Stomach (tissue), 9 donors: ENCODE measurements around the gene AP1M1. TPM values are rescaled to one million over a fixed set of nuclear protein-coding genes. Genes with fewer than 3 reads are reported as not detected.
A peak's percentile ranks its signal among the peaks of the same experiment; 100 is the strongest.

Experiments used
- DNase-seq, 2 donors: peaks; one replicate each; pipeline versions ENCODE4 v3.0.0 to v3.0.0-alpha.2; 2013 to 2019
- H3K27ac ChIP-seq, 5 donors: fragments of 200-600 bp in 4 of 5; sonication (generic) in 4 of 5; one replicate each; pipeline ENCODE4 v1.5.1; 2013 to 2019; ENCODE audit warnings: mild to moderate bottlenecking in 1 of 5, moderate library complexity in 1 of 5
- H3K27me3 ChIP-seq, 3 donors: fragments of 200-600 bp; sonication (generic); one replicate each; pipeline ENCODE4 v1.5.1; 2017 to 2019; ENCODE audit warnings: mixed run types in 1 of 3
- H3K36me3 ChIP-seq, 4 donors: fragments of 200-600 bp; sonication (generic); 1 replicate in 3 of 4; 2 replicates in 1 of 4; pipeline ENCODE4 v1.5.1; 2016 to 2019
- H3K4me1 ChIP-seq, 4 donors: fragments of 200-600 bp; sonication (generic); one replicate each; pipeline ENCODE4 v1.5.1; 2016 to 2019
- H3K4me3 ChIP-seq, 4 donors: fragments of 200-600 bp; sonication (generic) in 3 of 4; one replicate each; pipeline ENCODE4 v1.5.1; 2016 to 2019; ENCODE audit warnings: mild to moderate bottlenecking in 1 of 4
- H3K9me3 ChIP-seq, 4 donors: fragments of 200-600 bp; sonication (generic); one replicate each; pipeline ENCODE4 v1.5.1; 2016 to 2019
- EP300 ChIP-seq: sonication (generic); formaldehyde crosslinking; IDR thresholded peaks from one replicate; pipeline ENCODE4 v1.6.1; 2017; ENCODE audit warnings: antibody characterized with exemption
- POLR2A ChIP-seq, 4 donors: fragments of 450-650 bp; IDR thresholded peaks; one replicate each; pipeline ENCODE4 v1.6.1; 2016; ENCODE audit warnings: antibody characterized with exemption in 4 of 4, control low read depth in 2 of 4, mild to moderate bottlenecking in 1 of 4, moderate library complexity in 1 of 4
- POLR2AphosphoS5 ChIP-seq, 3 donors: sonication (generic); formaldehyde crosslinking; IDR thresholded peaks; one replicate each; pipeline ENCODE4 v1.6.1; 2016; ENCODE audit warnings: antibody characterized with exemption in 3 of 3
- WGBS, 5 donors: extraction: QIAGEN DNeasy Blood & Tissue Kit in 3 of 5; methylation state at CpG; one replicate each; pipeline versions ENCODE4 v1.1.5 to v1.1.7; 2013 to 2018; 5-methylcytosine and 5-hydroxymethylcytosine counted together
- intact Hi-C: fragments of 100-400 bp; cut with DNase I; formaldehyde crosslinking; loops from one replicate; pipeline ENCODE4 v1.15.1; 2023; ENCODE audit warnings: low total_unique reads
- polyA plus RNA-seq, 3 donors: library from polyadenylated mRNA; stranded (reverse); fragments of 200-250 nt; gene quantifications; one replicate each; pipeline ENCODE4 v1.2.3, GENCODE V29; 2013
- total RNA-seq, 5 donors: library from RNA; depleted of rRNA; stranded (reverse); fragments of >200 nt; gene quantifications; one replicate each; pipeline versions ENCODE4 v1.1.0 to v1.2.3, GENCODE V29; 2014 to 2016
- TF ChIP-seq, protein P1 (sequence below), 7 experiments: fragments of 450-650 bp in 4 of 7; fragments of 200-600 bp in 3 of 7; sonication (generic) in 3 of 7; IDR thresholded peaks; one replicate each; pipeline ENCODE4 v1.5.1; 2016 to 2019; ENCODE audit warnings: antibody characterized with exemption in 7 of 7, control low read depth in 2 of 7, mild to moderate bottlenecking in 1 of 7
- donor health status: healthy with polysubstance abuse.
- donor health status: Bipolar disorder and iron deficiency.
- donor health status: healthy.

AP1M1 gene
- total and polyA plus RNA-seq, 8 donors, result 2.0 to 92.4 (median 28.7) TPM

DNA sequence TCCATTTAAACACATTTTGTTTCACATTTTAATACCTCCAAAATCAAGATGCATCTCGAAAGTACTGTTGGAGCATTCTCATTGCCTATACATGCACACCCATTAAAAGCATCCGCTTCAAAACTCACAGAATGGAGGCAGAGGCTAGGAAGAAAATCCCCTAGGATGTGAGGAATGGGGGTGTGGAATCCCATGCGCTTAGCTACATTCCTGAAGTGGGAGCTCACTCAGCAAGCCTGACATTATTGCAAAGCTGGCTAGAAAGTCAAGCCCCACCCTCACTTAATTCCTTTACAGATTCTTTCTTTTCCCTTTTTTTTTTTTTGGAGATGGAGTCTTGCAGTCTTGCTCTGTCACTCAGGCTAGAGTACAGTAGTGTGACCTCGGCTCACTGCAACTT is 17.1 kb upstream of the AP1M1 start:
- H3K27me3 ChIP-seq, result no peaks in the 10 kb centered on the region
- no peak overlapping the region for H3K4me3 ChIP-seq
- peaks cover 3 to 20% (median 14%) of the 10 kb centered on the region in 4 donors for H3K4me1 ChIP-seq
- no peaks in the 10 kb centered on the region for H3K36me3 ChIP-seq
- peaks cover 0 to 7% (median 1%) of the 10 kb centered on the region in 4 donors for H3K9me3 ChIP-seq
- no peak for TF ChIP-seq POLR2A (IDR thresholded peaks at IDR 0.05)
- TF ChIP-seq, protein P1, sequence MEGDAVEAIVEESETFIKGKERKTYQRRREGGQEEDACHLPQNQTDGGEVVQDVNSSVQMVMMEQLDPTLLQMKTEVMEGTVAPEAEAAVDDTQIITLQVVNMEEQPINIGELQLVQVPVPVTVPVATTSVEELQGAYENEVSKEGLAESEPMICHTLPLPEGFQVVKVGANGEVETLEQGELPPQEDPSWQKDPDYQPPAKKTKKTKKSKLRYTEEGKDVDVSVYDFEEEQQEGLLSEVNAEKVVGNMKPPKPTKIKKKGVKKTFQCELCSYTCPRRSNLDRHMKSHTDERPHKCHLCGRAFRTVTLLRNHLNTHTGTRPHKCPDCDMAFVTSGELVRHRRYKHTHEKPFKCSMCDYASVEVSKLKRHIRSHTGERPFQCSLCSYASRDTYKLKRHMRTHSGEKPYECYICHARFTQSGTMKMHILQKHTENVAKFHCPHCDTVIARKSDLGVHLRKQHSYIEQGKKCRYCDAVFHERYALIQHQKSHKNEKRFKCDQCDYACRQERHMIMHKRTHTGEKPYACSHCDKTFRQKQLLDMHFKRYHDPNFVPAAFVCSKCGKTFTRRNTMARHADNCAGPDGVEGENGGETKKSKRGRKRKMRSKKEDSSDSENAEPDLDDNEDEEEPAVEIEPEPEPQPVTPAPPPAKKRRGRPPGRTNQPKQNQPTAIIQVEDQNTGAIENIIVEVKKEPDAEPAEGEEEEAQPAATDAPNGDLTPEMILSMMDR (IDR thresholded peaks at IDR 0.05), result no peak
- TF ChIP-seq EP300, result no peak
- no peak for TF ChIP-seq POLR2AphosphoS5 (IDR thresholded peaks at IDR 0.05)
- WGBS, 5 donors, result 40 to 66% (median 57%) methylated on average over 4 of the region's 4 CpGs
- intact Hi-C loops, result loop anchor here (5.0 to 10.0 kb wide), 2 partner anchors 138 to 556 kb away; no protein-coding TSS in a partner anchor
- DNase-seq, result peak in 1 of 2 donors; percentile 64
- H3K27ac ChIP-seq, result no peak overlapping the region

DNA sequence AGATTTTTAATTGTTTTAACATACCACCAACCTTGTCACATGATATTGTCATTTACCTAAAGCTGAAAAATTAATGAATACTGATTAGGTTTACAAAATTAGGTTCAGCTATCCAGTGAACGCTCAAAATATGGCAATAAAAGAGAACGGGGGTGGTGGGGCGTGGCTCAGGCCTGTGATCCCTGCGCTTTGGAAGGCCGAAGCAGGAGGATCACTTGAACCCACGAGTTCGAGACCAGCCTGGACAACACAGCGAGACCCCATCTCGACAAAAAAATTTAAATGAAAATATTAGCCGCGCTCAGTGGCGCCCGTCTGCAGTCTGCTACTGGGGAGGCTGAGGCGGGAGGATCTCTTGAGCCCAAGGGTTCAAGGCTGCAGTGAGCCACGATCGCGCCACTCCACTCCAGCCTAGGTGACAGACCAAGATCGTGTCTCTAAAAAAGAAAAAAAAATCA is 13.0 kb upstream of the AP1M1 start:
- TF ChIP-seq POLR2A (IDR thresholded peaks at IDR 0.05) (no peak), EP300 (no peak), POLR2AphosphoS5 (IDR thresholded peaks at IDR 0.05) (no peak)
- TF ChIP-seq, protein P1 (IDR thresholded peaks at IDR 0.05), result no peak
- no peaks in the 10 kb centered on the region for H3K27me3 ChIP-seq
- H3K4me1 ChIP-seq, result peaks cover 12 to 57% (median 44%) of the 10 kb centered on the region in 4 donors
- H3K9me3 ChIP-seq, result no peaks in the 10 kb centered on the region
- H3K27ac ChIP-seq, result peak overlapping the region in 4 of 5 donors; percentile 81 to 91 (median 87)
- WGBS, 5 donors, result 34 to 47% (median 39%) methylated on average over 18 of the region's 18 CpGs
- H3K4me3 ChIP-seq, result peak overlapping the region; percentile 74 to 99 (median 92)
- peaks cover 11 to 31% (median 28%) of the 10 kb centered on the region in 4 donors for H3K36me3 ChIP-seq
- intact Hi-C loops, result loop anchor here (5.0 to 10.0 kb wide), 2 partner anchors 142 to 560 kb away; no protein-coding TSS in a partner anchor
- no peak for DNase-seq

DNA sequence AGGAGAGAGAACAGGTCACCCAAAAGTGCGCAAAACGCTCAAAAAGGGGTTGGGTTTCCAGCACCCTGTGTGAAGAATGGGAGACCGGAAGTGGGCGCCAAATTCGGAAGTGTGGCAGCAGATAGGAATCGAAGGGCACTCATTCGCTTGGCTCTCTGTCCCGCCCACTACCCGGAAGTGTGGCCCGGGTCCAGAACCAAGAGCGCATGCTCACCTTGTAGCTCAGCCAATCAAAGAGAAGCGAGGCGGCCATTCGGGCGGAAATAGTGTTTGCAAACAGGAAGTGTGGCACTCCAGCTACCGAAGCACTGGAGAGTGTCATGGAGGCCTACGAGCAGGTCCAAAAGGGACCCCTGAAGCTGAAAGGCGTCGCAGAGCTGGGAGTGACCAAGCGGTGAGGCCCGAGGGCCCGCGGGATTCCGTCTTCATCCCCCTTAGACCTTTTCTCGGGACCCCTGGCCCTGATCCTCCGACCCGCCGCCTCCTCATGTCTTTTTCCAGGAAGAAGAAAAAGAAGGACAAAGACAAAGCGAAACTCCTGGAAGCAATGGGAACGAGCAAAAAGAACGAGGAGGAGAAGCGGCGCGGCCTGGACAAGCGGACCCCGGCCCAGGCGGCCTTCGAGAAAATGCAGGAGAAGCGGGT is 12.5 kb upstream of the AP1M1 start, which contains the start of gene FAM32A:
Gene FAM32A, plus strand, starts transcription at position 288 of the 645 bp plus-strand sequence. Its CDS starts 33 bp downstream, at position 321.
- peak; percentile 100 for DNase-seq
- Histone ChIP-seq H3K9me3 (no peaks in the 10 kb centered on the region), H3K27me3 (no peaks in the 10 kb centered on the region), H3K4me3 (peak within 1 kb of the TSS; percentile 74 to 99 (median 92)), H3K27ac (peak within 1 kb of the TSS; percentile 76 to 91 (median 87)), H3K36me3 (peaks cover 17 to 36% (median 34%) of the 10 kb centered on the region in 4 donors), H3K4me1 (peaks cover 12 to 62% (median 44%) of the 10 kb centered on the region in 4 donors)
- peak in 1 of 4 donors; percentile 55 for TF ChIP-seq POLR2A (IDR thresholded peaks at IDR 0.05)
- TF ChIP-seq, protein P1 (IDR thresholded peaks at IDR 0.05), result peak in 4 of 7 experiments; percentile 20 to 47 (median 30)
- no peak for TF ChIP-seq EP300
- TF ChIP-seq POLR2AphosphoS5 (IDR thresholded peaks at IDR 0.05), result peak; percentile 85 to 96 (median 94)
- intact Hi-C loops, result loop anchor here (10.0 kb wide), 1 partner anchor 560 kb away; no protein-coding TSS in a partner anchor
- WGBS, 5 donors, result 0 to 1% (median 0%) methylated on average over 38 to 39 of the region's 39 CpGs

DNA sequence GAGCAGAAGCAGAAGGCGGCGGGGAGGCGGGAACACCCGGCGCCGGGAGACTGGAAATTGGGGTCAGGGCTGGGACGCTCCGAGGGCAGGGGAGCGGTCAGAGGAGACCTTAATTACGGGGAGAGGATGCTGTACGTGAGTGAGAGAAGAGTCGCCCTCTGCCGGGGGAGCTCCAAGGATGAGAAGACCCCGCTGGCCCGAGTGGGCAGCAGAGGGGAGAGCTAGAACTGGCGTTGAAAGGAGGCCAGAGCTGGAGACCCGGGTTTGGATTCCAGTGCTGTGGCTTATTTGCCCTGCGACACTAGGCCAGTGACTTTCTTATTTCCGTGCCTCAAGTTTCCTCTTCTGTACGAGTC is 12.0 kb upstream of the AP1M1 start:
- Histone ChIP-seq H3K27ac (peak overlapping the region; percentile 76 to 91 (median 87)), H3K4me1 (peaks cover 12 to 67% (median 44%) of the 10 kb centered on the region in 4 donors), H3K9me3 (no peaks in the 10 kb centered on the region), H3K27me3 (no peaks in the 10 kb centered on the region), H3K4me3 (peak overlapping the region; percentile 74 to 99 (median 92)), H3K36me3 (peaks cover 22 to 41% (median 39%) of the 10 kb centered on the region in 4 donors)
- WGBS, 5 donors, result 0 to 1% (median 1%) methylated on average over 20 of the region's 20 CpGs
- DNase-seq, result peak; percentile 41 to 72
- intact Hi-C loops, result loop anchor here (10.0 kb wide), 1 partner anchor 561 kb away; no protein-coding TSS in a partner anchor
- TF ChIP-seq, protein P1 (IDR thresholded peaks at IDR 0.05), result peak in 2 of 7 experiments; percentile 8 to 14
- TF ChIP-seq POLR2A (IDR thresholded peaks at IDR 0.05), result no peak
